SJCRH30 (cell line): ENCODE data around the gene ROM1. TPM values are rescaled to one million over a fixed set of nuclear protein-coding genes. Genes with fewer than 3 reads are reported as not detected.

ENCODE experiments used
- total RNA-seq: library from RNA; depleted of rRNA; stranded (reverse); fragments of >200 nt; shearing (Covaris generic); gene quantifications from 2 replicates; pipeline ENCODE4 v1.2.3, GENCODE V29; 2014; rRNA removed

Gene ROM1
- total RNA-seq, 1 experiment from 2014 or later = 0.51 TPM

Other genes starting within 250 kb of the ROM1 start
- not detected in 2 replicates for gene SCGB1A1, start 194.2 kb upstream of the ROM1 start, total RNA-seq
- 10.3 and 10.9 TPM in 2 replicates for gene AHNAK, start 66.5 kb upstream of the ROM1 start, total RNA-seq
- gene EEF1G, start 39.4 kb upstream of the ROM1 start, total RNA-seq = 2,270 and 2,323 TPM in 2 replicates
- gene TUT1, start 21.7 kb upstream of the ROM1 start, total RNA-seq = 8.8 and 9.1 TPM in 2 replicates
- 106 and 107 TPM in 2 replicates for gene MTA2, start 11.4 kb upstream of the ROM1 start, total RNA-seq
- gene EML3, start 482 bp upstream of the ROM1 start, total RNA-seq = 5.8 and 8.9 TPM in 2 replicates
- 23.4 and 28.2 TPM in 2 replicates for gene B3GAT3, start 8.7 kb downstream of the ROM1 start, total RNA-seq
- gene GANAB, start 33.4 kb downstream of the ROM1 start, total RNA-seq = 209 and 210 TPM in 2 replicates
- gene INTS5, start 40.0 kb downstream of the ROM1 start, total RNA-seq = 20.1 and 20.3 TPM in 2 replicates
- gene C11orf98, start 52.0 kb downstream of the ROM1 start, total RNA-seq = 62.6 and 65.0 TPM in 2 replicates
- 8.5 and 10.4 TPM in 2 replicates for gene CSKMT, start 52.1 kb downstream of the ROM1 start, total RNA-seq
- gene UQCC3, start 58.4 kb downstream of the ROM1 start, total RNA-seq = 11.5 and 15.7 TPM in 2 replicates
- 3.2 and 6.3 TPM in 2 replicates for gene LBHD1, start 59.0 kb downstream of the ROM1 start, total RNA-seq
- 70.4 and 73.1 TPM in 2 replicates for gene UBXN1, start 65.8 kb downstream of the ROM1 start, total RNA-seq
- 0.55 and 0.73 TPM in 2 replicates for gene LRRN4CL, start 76.3 kb downstream of the ROM1 start, total RNA-seq
- gene BSCL2, start 94.2 kb downstream of the ROM1 start, total RNA-seq = 24.3 and 26.1 TPM in 2 replicates
- gene GNG3, start 94.4 kb downstream of the ROM1 start, total RNA-seq = not detected in 2 replicates
- gene HNRNPUL2, start 114.2 kb downstream of the ROM1 start, total RNA-seq = 16.7 and 21.2 TPM in 2 replicates
- 46.2 and 47.0 TPM in 2 replicates for gene TTC9C, start 115.2 kb downstream of the ROM1 start, total RNA-seq
- 5.2 and 7.6 TPM in 2 replicates for gene ZBTB3, start 140.9 kb downstream of the ROM1 start, total RNA-seq
- gene POLR2G, start 148.3 kb downstream of the ROM1 start, total RNA-seq = 74.1 and 88.0 TPM in 2 replicates
- 17.3 and 22.2 TPM in 2 replicates for gene TAF6L, start 158.1 kb downstream of the ROM1 start, total RNA-seq
- 27.6 and 31.9 TPM in 2 replicates for gene TMEM179B, start 174.1 kb downstream of the ROM1 start, total RNA-seq
- gene TMEM223, start 178.7 kb downstream of the ROM1 start, total RNA-seq = 13.3 and 18.3 TPM in 2 replicates
- gene NXF1, start 192.2 kb downstream of the ROM1 start, total RNA-seq = 56.4 and 59.3 TPM in 2 replicates
- 22.7 and 27.5 TPM in 2 replicates for gene STX5, start 218.8 kb downstream of the ROM1 start, total RNA-seq
- gene TEX54, start 219.6 kb downstream of the ROM1 start, total RNA-seq = not detected in 2 replicates
- 46.7 and 50.4 TPM in 2 replicates for gene WDR74, start 226.3 kb downstream of the ROM1 start, total RNA-seq